Upper lobe of right lung (tissue), 1 donor: ENCODE data around the gene CLMP. TPM values are rescaled to one million over a fixed set of nuclear protein-coding genes. Genes with fewer than 3 reads are reported as not detected.

Source experiments
- ATAC-seq: fragments of 200-7000 bp; cut with Tn5 transposase; one replicate; pipeline ENCODE4 v1.9.1; 2020; ENCODE audit warnings: mild to moderate bottlenecking, moderate library complexity
- DNase-seq: peaks from one replicate; pipeline ENCODE4 v3.0.0-alpha.2; 2020
- H3K27ac ChIP-seq: fragments of 200-600 bp; one replicate; pipeline ENCODE4 v1.8.0; 2022
- H3K27me3 ChIP-seq: fragments of 200-600 bp; one replicate; pipeline ENCODE4 v1.8.0; 2022; ENCODE audit warnings: mild to moderate bottlenecking
- H3K36me3 ChIP-seq: fragments of 200-600 bp; one replicate; pipeline ENCODE4 v1.8.0; 2022
- H3K4me1 ChIP-seq: fragments of 200-600 bp; one replicate; pipeline ENCODE4 v1.8.0; 2022
- H3K4me3 ChIP-seq: fragments of 200-600 bp; one replicate; pipeline ENCODE4 v1.8.0; 2022; ENCODE audit warnings: mild to moderate bottlenecking
- H3K9me3 ChIP-seq: fragments of 200-600 bp; one replicate; pipeline ENCODE4 v1.8.0; 2022
- intact Hi-C: fragments of 100-400 bp; cut with DNase I; formaldehyde crosslinking; loops from one replicate; pipeline ENCODE4 v1.11.0; 2022
- total RNA-seq: library from RNA; stranded (reverse); fragmentation: NEBNext Ultra II Directional; extraction: Animal tissue kit (Norgen Biotek cat#: 25700); gene quantifications from one replicate; pipeline ENCODE4 v1.2.1, GENCODE V29; 2021
- TF ChIP-seq, protein P1 (sequence below): fragments of 200-600 bp; IDR thresholded peaks from one replicate; pipeline ENCODE4 v1.8.0; 2022; ENCODE audit warnings: antibody characterized with exemption
- donor health status: DM: no; HTN: yes; CAD: no; lungs with severe emphysema.

The CLMP gene
- total RNA-seq, 1 donor from 2014 or later: 17.6 TPM

DNA sequence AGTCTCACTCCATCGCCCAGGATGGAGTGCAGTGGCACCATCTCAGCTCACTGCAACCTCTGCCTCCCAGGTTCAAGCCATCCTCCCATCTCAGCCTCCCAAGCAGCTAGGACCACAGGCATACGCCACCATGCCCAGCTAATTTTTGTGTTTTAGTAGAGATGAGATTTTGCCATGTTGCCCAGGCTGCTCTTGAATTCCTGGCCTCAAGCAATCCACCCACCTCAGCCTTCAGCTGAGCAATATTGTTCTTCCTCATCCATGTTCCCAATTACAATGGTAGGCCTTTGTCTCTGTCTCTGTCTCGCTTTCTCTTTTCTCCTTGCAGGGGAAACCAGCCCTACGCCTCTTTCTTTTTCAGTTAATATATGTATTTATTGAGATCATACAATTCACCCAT lies 143.4 kb downstream of the CLMP start:
- intact Hi-C loops: no loop called here
- Histone ChIP-seq H3K4me3 (no peak overlapping the region), H3K4me1 (no peaks in the 10 kb centered on the region), H3K27ac (no peak overlapping the region), H3K9me3 (no peaks in the 10 kb centered on the region), H3K27me3 (no peaks in the 10 kb centered on the region), H3K36me3 (peaks cover 36% of the 10 kb centered on the region)
- DNase-seq (no peak), ATAC-seq (no peak)
- TF ChIP-seq, protein P1, sequence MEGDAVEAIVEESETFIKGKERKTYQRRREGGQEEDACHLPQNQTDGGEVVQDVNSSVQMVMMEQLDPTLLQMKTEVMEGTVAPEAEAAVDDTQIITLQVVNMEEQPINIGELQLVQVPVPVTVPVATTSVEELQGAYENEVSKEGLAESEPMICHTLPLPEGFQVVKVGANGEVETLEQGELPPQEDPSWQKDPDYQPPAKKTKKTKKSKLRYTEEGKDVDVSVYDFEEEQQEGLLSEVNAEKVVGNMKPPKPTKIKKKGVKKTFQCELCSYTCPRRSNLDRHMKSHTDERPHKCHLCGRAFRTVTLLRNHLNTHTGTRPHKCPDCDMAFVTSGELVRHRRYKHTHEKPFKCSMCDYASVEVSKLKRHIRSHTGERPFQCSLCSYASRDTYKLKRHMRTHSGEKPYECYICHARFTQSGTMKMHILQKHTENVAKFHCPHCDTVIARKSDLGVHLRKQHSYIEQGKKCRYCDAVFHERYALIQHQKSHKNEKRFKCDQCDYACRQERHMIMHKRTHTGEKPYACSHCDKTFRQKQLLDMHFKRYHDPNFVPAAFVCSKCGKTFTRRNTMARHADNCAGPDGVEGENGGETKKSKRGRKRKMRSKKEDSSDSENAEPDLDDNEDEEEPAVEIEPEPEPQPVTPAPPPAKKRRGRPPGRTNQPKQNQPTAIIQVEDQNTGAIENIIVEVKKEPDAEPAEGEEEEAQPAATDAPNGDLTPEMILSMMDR: no peak

DNA sequence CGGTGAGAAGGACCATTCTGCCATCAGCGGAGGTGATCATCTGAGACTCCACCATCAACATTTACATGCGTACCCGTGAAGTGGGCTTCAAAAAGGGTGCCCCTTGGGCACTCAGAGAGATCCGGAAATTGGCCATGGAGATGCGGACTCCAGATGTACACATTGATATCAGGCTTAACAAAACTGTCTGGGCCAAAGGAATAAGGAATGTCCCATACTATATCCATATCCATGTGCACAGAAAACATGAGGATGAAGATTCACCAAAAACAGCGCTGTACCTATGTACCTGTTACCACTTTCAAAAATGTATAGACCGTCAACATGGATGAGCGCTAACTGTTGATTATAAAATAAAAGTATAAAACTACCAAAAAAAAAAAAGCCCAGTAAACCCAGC lies 143.9 kb downstream of the CLMP start:
- H3K27ac ChIP-seq: no peak overlapping the region
- ATAC-seq: no peak
- H3K4me3 ChIP-seq: no peak overlapping the region
- H3K36me3 ChIP-seq: peaks cover 31% of the 10 kb centered on the region
- TF ChIP-seq, protein P1: no peak
- H3K27me3 ChIP-seq: no peaks in the 10 kb centered on the region
- no peak for DNase-seq
- intact Hi-C loops: no loop called here
- no peaks in the 10 kb centered on the region for H3K9me3 ChIP-seq
- H3K4me1 ChIP-seq: no peaks in the 10 kb centered on the region

DNA sequence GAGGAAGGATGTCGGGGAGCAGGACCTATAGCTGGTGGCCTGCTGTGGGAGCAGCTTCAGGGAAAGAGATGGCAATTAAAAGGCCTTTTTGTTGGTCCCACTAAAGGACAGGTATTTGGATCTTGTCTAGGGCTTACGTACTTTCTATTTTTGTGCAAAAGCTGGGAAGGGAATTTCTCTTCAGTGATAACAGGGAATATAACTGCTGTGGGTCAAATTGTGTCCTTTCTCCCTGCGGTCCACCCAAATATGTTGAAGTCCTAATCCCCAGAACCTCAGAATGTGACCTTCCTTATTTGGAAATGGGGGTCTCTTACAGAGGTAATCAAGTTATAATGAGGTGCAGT lies 147.1 kb downstream of the CLMP start:
- TF ChIP-seq, protein P1: no peak
- no peaks in the 10 kb centered on the region for H3K9me3 ChIP-seq
- no peaks in the 10 kb centered on the region for H3K4me1 ChIP-seq
- H3K27ac ChIP-seq: no peak overlapping the region
- no peak overlapping the region for H3K4me3 ChIP-seq
- peaks cover 2% of the 10 kb centered on the region for H3K36me3 ChIP-seq
- intact Hi-C loops: no loop called here
- DNase-seq (no peak), ATAC-seq (no peak)
- no peaks in the 10 kb centered on the region for H3K27me3 ChIP-seq

DNA sequence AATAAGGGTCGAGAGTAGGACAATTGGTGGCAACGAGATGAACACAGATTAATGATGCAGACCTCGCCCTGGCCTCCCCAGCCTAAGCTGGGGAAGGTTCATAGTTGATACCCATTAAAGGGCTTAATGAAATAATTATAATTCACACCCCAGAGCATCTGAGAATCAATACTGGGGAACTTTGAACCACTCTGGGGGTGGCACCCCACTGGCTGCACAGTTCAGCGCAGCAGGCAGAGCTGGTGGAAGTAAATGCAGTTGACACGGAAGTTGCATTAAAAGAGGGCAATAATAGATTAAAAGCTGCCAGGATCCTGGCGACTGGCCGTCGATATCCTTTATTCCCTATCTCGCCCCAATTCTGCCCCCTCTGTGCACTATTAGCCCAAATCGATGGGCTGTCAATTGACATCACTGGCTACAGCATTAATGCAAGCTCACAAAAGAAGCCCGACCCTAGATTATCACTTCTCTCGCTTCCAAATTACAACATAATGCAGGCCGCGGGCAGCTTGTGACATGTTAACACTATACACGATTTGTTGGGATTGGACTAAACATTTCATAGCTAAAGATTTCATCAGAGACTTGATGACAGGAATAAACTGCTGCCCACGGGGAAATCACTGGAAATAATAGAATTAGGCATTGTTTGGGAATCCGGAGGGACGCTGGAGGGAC lies 147.6 kb downstream of the CLMP start:
- Histone ChIP-seq H3K9me3 (no peaks in the 10 kb centered on the region), H3K27ac (no peak overlapping the region), H3K4me1 (no peaks in the 10 kb centered on the region), H3K27me3 (no peaks in the 10 kb centered on the region), H3K36me3 (no peaks in the 10 kb centered on the region), H3K4me3 (no peak overlapping the region)
- no peak for ATAC-seq
- TF ChIP-seq, protein P1: no peak
- no peak for DNase-seq
- intact Hi-C loops: no loop called here

DNA sequence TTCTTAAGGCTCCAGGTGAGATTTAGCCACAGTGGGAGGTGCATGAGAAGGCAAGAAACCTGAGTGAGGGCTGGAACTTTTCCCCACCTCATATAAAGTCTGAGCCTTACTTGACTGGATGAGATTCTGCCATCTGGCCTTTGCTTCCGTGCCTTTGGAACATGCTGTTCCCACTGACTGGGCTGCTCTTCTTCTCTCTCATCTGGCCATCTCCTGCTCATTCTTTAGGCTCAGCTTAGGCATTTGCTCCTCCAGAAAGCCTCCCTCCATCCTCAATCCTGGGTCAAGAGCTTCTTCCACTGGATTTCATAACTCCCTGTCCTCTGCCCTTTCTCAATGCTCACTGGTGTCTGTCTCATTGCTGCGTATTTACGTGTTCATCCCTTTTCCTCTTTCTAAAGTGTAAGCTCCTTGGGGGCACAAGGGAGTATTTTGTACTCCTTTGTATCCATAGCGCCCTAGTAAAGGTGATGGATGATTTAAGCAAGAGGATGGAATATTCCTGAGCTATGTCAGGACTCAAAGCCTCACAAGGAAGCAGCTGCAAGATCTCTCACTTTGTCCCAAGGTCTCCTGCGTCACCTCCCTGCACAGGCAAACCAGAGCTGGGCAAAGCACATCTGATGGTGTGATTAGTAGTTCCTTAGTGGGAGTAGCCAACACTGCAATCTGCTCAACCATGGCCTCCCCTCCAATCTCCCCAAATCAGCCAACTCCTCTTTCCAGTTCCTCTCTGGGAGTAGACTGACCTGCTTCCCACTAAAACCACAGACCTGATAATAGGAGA lies 148.4 kb downstream of the CLMP start:
- DNase-seq: no peak
- no peaks in the 10 kb centered on the region for H3K36me3 ChIP-seq

More for the DNA sequence above, 148.4 kb downstream of the CLMP start:
- no peak overlapping the region for H3K4me3 ChIP-seq
- H3K27ac ChIP-seq: no peak overlapping the region
- H3K27me3 ChIP-seq: no peaks in the 10 kb centered on the region
- H3K4me1 ChIP-seq: no peaks in the 10 kb centered on the region
- H3K9me3 ChIP-seq: no peaks in the 10 kb centered on the region
- TF ChIP-seq, protein P1: no peak
- intact Hi-C loops: no loop called here
- ATAC-seq: no peak
